ENCODE results near the gene SLC25A41. TPM values are rescaled to one million over a fixed set of nuclear protein-coding genes. Genes with fewer than 3 reads are reported as not detected.

The SLC25A41 gene
- total RNA-seq, 3 donors from 2014 or later, result 0.32 to 1.4 (median 0.43) TPM

DNA sequence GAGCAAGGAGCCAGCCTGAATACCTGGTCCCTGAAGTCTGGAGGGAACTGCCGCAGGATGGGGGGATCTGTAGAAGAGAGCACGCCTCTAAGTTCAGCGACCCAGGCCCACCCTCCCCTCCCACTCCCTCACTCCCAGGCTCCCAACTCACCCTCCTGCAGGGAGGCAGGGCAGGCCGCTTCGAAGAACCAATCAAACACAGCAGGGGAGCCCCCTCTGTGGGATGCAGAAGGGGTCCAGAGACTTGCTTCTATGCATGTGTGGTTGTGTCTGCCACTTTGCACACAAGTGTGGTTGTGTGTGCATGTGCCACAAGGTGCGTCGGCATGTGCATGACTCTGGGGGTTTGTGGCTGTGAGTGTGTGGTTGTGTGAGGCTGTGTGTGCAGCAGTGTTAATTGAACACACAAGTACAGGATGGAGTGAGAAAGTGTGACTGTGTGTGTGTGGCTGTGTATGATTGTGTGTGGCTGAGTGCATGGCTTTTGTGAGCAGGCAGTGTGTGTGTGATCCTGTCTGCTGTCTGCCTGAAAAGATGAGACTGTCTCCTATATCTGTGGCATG is 46.4 kb upstream of the SLC25A41 start:
- Histone ChIP-seq H3K36me3 (ENCODE audit: low read depth) (no peaks in the 10 kb centered on the region), H3K4me1 (ENCODE audit: low read depth) (peaks cover 8% of the 10 kb centered on the region), H3K4me3 (no peak overlapping the region), H3K9me3 (no peaks in the 10 kb centered on the region)
- TF ChIP-seq, protein P1, sequence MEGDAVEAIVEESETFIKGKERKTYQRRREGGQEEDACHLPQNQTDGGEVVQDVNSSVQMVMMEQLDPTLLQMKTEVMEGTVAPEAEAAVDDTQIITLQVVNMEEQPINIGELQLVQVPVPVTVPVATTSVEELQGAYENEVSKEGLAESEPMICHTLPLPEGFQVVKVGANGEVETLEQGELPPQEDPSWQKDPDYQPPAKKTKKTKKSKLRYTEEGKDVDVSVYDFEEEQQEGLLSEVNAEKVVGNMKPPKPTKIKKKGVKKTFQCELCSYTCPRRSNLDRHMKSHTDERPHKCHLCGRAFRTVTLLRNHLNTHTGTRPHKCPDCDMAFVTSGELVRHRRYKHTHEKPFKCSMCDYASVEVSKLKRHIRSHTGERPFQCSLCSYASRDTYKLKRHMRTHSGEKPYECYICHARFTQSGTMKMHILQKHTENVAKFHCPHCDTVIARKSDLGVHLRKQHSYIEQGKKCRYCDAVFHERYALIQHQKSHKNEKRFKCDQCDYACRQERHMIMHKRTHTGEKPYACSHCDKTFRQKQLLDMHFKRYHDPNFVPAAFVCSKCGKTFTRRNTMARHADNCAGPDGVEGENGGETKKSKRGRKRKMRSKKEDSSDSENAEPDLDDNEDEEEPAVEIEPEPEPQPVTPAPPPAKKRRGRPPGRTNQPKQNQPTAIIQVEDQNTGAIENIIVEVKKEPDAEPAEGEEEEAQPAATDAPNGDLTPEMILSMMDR (IDR thresholded peaks at IDR 0.05), result no peak
- no peak for DNase-seq
- intact Hi-C loops (cut with DNase I, micrococcal nuclease), result no loop called here
- ATAC-seq, result no peak

DNA sequence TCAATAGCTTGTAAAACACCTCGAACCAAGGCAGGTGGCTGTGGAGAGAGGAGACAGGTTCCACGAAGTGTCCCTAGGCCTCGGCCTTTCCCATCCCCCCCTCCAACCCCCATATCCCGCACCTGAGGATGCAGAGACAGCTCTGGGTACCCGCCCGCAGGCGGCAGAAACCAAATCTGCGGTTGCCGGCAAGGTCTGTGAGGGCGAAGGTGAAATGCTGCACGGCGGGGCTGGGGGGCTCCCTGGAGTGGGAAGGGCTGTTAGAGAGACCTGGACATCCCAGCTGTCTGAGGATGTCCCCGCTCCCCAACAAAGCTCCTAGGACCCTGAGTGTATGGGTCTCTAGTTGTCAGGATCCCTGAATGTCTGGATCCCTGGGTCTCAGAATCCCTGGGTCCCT is 45.3 kb upstream of the SLC25A41 start:
- TF ChIP-seq, protein P1 (IDR thresholded peaks at IDR 0.05), result no peak
- Histone ChIP-seq H3K9me3 (no peaks in the 10 kb centered on the region), H3K4me1 (ENCODE audit: low read depth) (peaks cover 8% of the 10 kb centered on the region), H3K36me3 (ENCODE audit: low read depth) (no peaks in the 10 kb centered on the region), H3K4me3 (no peak overlapping the region)
- DNase-seq (no peak), ATAC-seq (no peak)
- intact Hi-C loops (cut with DNase I, micrococcal nuclease), result no loop called here

DNA sequence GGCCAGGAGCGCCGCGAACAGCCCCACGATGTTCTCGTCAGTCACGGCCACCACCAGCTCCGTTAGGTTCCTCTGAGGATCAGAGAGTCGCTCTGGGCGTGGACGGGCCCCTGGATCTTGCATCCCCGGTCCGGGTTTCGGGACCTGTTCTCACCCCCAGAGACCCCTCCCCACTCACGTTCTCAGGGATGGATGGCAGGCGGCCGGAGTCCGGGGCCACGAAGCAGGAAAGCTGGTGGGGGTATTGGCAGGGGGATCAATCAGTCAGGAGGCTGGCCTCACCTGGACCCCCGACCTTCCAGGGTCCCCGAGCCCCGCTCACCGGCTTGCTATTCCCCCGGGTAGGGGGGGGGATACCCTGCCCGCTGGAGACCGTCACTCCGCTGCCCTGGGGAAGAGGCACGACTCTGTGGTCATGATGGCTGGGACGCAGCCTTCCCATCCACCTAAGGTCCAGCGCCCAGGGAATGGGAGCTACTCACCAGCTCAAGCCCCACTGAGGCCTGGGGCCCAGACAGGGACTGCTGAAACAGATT is 43.4 kb upstream of the SLC25A41 start:
- H3K9me3 ChIP-seq, result no peaks in the 10 kb centered on the region
- no peak overlapping the region for H3K4me3 ChIP-seq
- peaks cover 8% of the 10 kb centered on the region for H3K4me1 ChIP-seq (ENCODE audit: low read depth)
- ATAC-seq (no peak), DNase-seq (no peak)
- H3K36me3 ChIP-seq (ENCODE audit: low read depth), result no peaks in the 10 kb centered on the region
- TF ChIP-seq, protein P1 (IDR thresholded peaks at IDR 0.05), result no peak
- intact Hi-C loops (cut with DNase I, micrococcal nuclease), result no loop called here

DNA sequence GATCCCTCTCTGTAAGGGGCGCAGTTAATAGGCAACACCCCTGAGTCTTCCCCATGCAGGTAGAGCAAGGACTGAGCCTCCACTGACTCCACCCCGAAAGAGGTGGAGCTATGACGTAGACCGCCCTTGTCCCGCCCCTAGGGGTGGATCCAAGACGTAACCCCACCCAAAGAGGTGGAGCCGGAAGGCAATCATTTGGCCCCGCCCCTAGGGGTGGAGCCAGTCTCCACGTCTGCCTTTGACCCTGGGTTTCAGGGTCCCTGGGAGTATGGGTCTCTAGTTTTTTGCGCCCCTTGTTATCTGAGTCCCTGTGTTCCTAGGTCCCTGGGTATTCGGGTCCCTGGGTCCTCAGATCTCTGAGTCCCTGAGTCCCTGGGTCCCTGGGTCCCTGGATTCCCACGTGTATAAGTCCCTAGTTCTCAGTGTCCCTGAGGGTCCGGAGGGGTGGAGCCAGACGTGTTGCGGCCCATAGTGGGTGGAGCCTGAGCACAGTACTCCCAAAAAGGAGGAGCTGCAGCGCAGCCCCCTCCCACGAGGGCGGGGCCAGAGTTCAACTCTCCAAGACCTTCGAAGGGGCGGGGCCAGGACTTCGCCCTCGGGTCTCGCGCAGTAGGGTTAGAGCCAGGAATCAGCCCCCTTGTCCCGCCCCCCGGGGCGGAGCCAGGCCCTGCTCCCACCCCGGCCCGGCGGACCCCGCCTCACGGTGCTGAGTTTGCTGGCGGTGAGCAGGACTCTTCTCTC is 42.8 kb upstream of the SLC25A41 start:
- DNase-seq (peak; percentile 91 to 97 (median 96)), ATAC-seq (peak; percentile 95)
- no peak overlapping the region for H3K4me3 ChIP-seq
- H3K9me3 ChIP-seq, result no peaks in the 10 kb centered on the region
- peaks cover 8% of the 10 kb centered on the region for H3K4me1 ChIP-seq (ENCODE audit: low read depth)
- intact Hi-C loops (cut with DNase I, micrococcal nuclease), result no loop called here
- TF ChIP-seq, protein P1 (IDR thresholded peaks at IDR 0.05), result no peak
- H3K36me3 ChIP-seq (ENCODE audit: low read depth), result no peaks in the 10 kb centered on the region

DNA sequence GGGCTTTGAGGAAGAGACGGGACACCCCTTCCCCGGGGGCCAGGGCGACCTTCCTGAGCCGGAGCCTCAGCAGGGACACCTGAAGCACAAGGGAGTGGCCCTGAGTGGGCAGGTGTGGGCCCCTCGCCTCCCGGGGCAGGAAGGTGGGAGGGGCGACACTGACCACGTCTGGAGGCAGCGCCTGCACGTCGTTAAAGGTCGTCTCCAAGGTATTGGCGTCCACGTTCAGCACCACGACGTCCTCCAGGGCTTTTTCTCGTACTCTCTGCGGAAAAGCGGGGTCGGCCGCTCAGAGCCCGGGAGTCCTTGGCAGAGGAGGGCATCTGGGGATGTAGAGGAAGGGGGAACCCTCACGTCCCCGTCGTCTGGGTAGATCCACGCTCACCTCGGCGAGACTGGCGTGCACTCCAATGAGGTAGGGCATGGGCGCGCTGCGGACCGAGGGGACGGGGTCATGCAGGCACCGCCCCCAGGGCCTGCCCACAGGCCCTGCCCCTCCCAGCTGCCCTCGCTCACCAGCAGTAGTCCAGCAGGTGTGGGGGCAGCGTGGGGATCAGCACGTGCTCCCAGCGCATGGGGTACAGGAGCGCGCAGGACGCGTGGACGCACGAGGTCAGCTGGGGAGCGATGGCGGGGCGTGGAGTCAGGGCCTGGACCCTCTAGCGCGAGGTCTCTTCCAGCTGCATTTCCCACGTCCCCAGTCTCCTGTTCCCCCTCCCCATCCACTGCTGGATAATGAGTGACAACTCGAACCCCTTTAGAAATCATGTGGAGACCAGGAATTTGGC is 42.0 kb upstream of the SLC25A41 start:
- intact Hi-C loops (cut with DNase I, micrococcal nuclease), result no loop called here
- no peak overlapping the region for H3K4me3 ChIP-seq
- DNase-seq (peak in 2 of 3 donors; percentile 30 to 65), ATAC-seq (peak; percentile 18)
- H3K9me3 ChIP-seq, result no peaks in the 10 kb centered on the region
- H3K4me1 ChIP-seq (ENCODE audit: low read depth), result peaks cover 8% of the 10 kb centered on the region
- TF ChIP-seq, protein P1 (IDR thresholded peaks at IDR 0.05), result no peak
- H3K36me3 ChIP-seq (ENCODE audit: low read depth), result no peaks in the 10 kb centered on the region

Data from mucosa of descending colon (tissue), 3 donors.